ENCODE results near the gene KRTAP10-1. TPM values are rescaled to one million over a fixed set of nuclear protein-coding genes. Genes with fewer than 3 reads are reported as not detected.

Gene KRTAP10-1
- total and polyA plus RNA-seq, 9 of the 15 experiments (the other 6 are each of a cell fraction or from before 2014, with no cell fraction given), result not detected

- no peak overlapping the region for H3K9ac ChIP-seq (ENCODE audit: insufficient read depth in 1 of 2, low read depth in 2 of 2, low read length in 2 of 2)
- 4% methylated on average over 28 of the region's 30 CpGs for WGBS (ENCODE audit: insufficient coverage, low coverage, missing lambda C conversion rate)
- POLR2A ChIA-PET, result interaction anchor here (1.0 kb wide), 1 partner anchor 9 kb away, joined by 3 read pairs; no protein-coding TSS in a partner anchor
- no peak overlapping the region for H3K4me2 ChIP-seq (ENCODE audit: insufficient read depth, low read length)
- peaks cover 0 to 23% of the 10 kb centered on the region in 2 experiments; a peak in 2 of 5 replicates for H3K4me1 ChIP-seq (replicated peaks in 1 of 2; ENCODE audit: control insufficient read depth in 2 of 2, insufficient read depth in 2 of 2, low read length in 2 of 2)
- intact Hi-C loops (cut with micrococcal nuclease), result no loop called here
- in situ Hi-C loops (cut with MboI), result loop anchor here (10.0 kb wide), 1 partner anchor 426 kb away; no protein-coding TSS in a partner anchor
- H3K9me3 ChIP-seq (replicated peaks; ENCODE audit: control insufficient read depth, insufficient read depth, low read depth, low read length), result no peaks in the 10 kb centered on the region
- H3K36me3 ChIP-seq (ENCODE audit: control insufficient read depth, insufficient read depth, low read length), result no peaks in the 10 kb centered on the region
- no peaks in the 10 kb centered on the region for H3K79me2 ChIP-seq (ENCODE audit: control insufficient read depth, insufficient read depth, low read length)
- no peak overlapping the region for H3K4me3 ChIP-seq
- DNase-seq (ENCODE audit: extremely low read depth in 1 of 4, low spot score in 3 of 4) (no peak), ATAC-seq (no peak), FAIRE-seq (no peak)
- peaks cover 15% of the 10 kb centered on the region for H4K20me1 ChIP-seq (replicated peaks; ENCODE audit: control insufficient read depth, insufficient read depth, low read length)
- CTCF ChIA-PET (ENCODE audit: low intra/inter-chr PET ratio), result interaction anchor here (2.2 kb wide), 1 partner anchor 284 kb away, joined by 16 read pairs; no protein-coding TSS in a partner anchor
- TF ChIP-seq BHLHE40 (IDR thresholded peaks at IDR 0.05; ENCODE audit: low read length) (0 out of 2 replicates have a peak, but pooled peaks have one; percentile 17), CAMTA2 (CRISPR knock-in tag; conservative IDR thresholded peaks at IDR 0.05) (no peak), ZNF583 (CRISPR knock-in tag; IDR thresholded peaks at IDR 0.05) (no peak)
- H3K27me3 ChIP-seq (ENCODE audit: control insufficient read depth in 2 of 2, insufficient read depth in 2 of 2, low read length in 2 of 2), result peaks cover 39 to 55% of the 10 kb centered on the region in 2 experiments
- H3K9me1 ChIP-seq (ENCODE audit: control insufficient read depth, insufficient read depth, low read length), result no peaks in the 10 kb centered on the region
- H3K27ac ChIP-seq (ENCODE audit: extremely low read depth, low read depth, low read length), result no peak overlapping the region
- no TSS peak for BruUV-seq (replicated peaks)
- no peak overlapping the region for H2AFZ ChIP-seq (ENCODE audit: low read depth, low read length)
These were observed 31.1 kb downstream of the KRTAP10-1 start for GRCh38 chr21:44508711-44509445.

DNA sequence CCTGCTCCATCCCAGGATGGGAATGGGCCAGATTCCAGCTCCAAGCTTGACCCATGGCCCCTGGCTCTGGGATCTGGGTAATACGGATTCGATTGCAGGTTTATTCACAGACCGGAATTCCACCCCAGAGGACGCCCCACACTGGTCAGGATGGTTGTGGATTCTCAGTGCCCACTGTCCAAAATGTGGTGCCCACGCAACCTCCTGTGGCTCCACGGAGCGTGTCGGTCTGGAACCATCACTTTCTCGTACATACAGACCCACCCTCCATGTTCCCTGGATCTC lies 31.6 kb downstream of the KRTAP10-1 start:
- Histone ChIP-seq H3K4me2 (ENCODE audit: insufficient read depth, low read length) (no peak overlapping the region), H3K79me2 (ENCODE audit: control insufficient read depth, insufficient read depth, low read length) (no peaks in the 10 kb centered on the region), H3K4me1 (replicated peaks in 1 of 2; ENCODE audit: control insufficient read depth in 2 of 2, insufficient read depth in 2 of 2, low read length in 2 of 2) (peaks cover 0 to 27% of the 10 kb centered on the region in 2 experiments; a peak in 2 of 5 replicates), H3K4me3 (no peak overlapping the region), H3K27me3 (ENCODE audit: control insufficient read depth in 2 of 2, insufficient read depth in 2 of 2, low read length in 2 of 2) (peaks cover 40 to 59% of the 10 kb centered on the region in 2 experiments), H3K36me3 (ENCODE audit: control insufficient read depth, insufficient read depth, low read length) (no peaks in the 10 kb centered on the region), H3K9me1 (ENCODE audit: control insufficient read depth, insufficient read depth, low read length) (no peaks in the 10 kb centered on the region), H3K27ac (ENCODE audit: extremely low read depth, low read depth, low read length) (no peak overlapping the region), H3K9ac (ENCODE audit: insufficient read depth in 1 of 2, low read depth in 2 of 2, low read length in 2 of 2) (no peak overlapping the region), H4K20me1 (replicated peaks; ENCODE audit: control insufficient read depth, insufficient read depth, low read length) (peaks cover 15% of the 10 kb centered on the region), H2AFZ (ENCODE audit: low read depth, low read length) (no peak overlapping the region), H3K9me3 (replicated peaks; ENCODE audit: control insufficient read depth, insufficient read depth, low read depth, low read length) (no peaks in the 10 kb centered on the region)
- in situ Hi-C loops (cut with MboI) (loop anchor here (10.0 kb wide), 1 partner anchor 426 kb away; no protein-coding TSS in a partner anchor), intact Hi-C loops (cut with micrococcal nuclease) (no loop called here)
- 5% methylated on average over 9 of the region's 9 CpGs for WGBS (ENCODE audit: insufficient coverage, low coverage, missing lambda C conversion rate)
- ATAC-seq (no peak), FAIRE-seq (no peak), DNase-seq (ENCODE audit: extremely low read depth in 1 of 4, low spot score in 3 of 4) (no peak)
- no TSS peak for BruUV-seq (replicated peaks)
- POLR2A ChIA-PET, result interaction anchor here (1.0 kb wide), 1 partner anchor 9 kb away, joined by 3 read pairs; no protein-coding TSS in a partner anchor
- CTCF ChIA-PET (ENCODE audit: low intra/inter-chr PET ratio), result no interaction called here
- TF ChIP-seq TRIM28 (IDR thresholded peaks at IDR 0.05) (no peak), BCL6 (CRISPR knock-in tag; IDR thresholded peaks at IDR 0.05) (no peak), RERE (CRISPR knock-in tag; IDR thresholded peaks at IDR 0.05; ENCODE audit: borderline replicate concordance) (no peak)

Measured in K562 (cell line).